GM11168 (cell line): Measurements from ENCODE around the gene RASA3.
"Not testable (repeated sequence)": the region's sequence is repeated elsewhere in the genome, so short reads cannot be mapped to it uniquely, and the experiment has no call there.

ENCODE experiments used
- in situ Hi-C: fragments of 300-500 bp; cut with MboI; formaldehyde crosslinking; loops from one replicate; pipeline ENCODE4 v1.12.0; 2022; ENCODE audit warnings: low sequenced_read_pairs; ENCODE audit not compliant: unreplicated experiment

Gene RASA3

DNA sequence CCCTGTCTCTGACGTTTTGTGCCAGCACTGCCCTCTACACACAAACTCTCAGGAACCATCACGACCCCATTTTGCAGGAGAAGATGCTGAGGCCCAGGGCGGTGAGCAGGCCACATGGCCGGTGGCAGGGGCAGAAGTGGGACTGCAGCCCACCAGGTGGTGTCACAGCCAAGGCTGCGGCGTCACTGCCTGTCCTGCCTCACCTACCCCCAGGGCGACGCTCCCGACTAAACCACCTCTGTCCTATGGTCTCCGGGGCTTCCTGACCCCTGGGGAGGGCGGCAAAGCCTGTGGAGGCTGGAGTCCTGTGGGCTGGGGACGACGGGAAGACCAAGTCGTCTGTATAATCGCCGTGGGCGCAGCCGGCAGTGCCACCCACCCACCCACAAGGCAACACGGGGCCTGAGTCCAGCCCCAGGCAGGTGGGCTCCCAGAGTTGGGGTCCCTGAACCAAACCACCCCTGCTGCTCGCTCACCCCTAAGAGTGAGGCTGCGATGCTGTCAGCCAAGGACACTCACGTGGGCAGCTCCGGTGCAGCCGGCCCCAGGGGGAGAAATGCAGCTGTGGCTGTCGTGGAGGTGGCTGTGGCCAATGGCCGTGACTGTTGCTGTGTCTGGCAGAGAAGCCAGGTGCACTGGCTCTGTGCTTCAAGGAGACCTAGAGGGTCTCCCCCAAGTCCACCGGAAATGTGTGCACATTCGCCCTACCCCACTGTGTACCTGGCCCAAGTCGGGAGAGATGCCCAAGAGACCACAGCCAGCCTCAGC, 29.7 kb downstream of the RASA3 start:
- in situ Hi-C loops, result no loop called here

DNA sequence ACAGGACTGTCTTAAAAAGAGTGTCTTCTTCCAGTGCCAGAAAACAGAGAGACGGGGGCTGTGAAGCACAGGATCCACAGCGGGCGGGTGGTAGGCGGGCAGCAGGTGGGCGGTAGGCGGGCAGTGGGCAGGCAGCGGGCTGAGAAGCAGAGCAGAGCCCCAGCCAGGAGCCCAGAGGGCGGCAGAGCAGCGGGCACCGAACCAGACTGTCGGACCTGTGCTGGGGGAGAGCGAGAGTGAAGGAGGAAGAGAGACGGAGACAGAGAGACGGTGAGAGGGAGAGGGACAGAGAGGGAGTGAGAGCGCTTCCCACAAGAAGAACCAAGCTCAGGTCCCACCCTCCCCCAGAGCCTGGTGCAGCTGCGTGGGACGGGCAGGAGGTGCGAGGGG, 30.3 kb downstream of the RASA3 start:
- in situ Hi-C loops, result no loop called here

DNA sequence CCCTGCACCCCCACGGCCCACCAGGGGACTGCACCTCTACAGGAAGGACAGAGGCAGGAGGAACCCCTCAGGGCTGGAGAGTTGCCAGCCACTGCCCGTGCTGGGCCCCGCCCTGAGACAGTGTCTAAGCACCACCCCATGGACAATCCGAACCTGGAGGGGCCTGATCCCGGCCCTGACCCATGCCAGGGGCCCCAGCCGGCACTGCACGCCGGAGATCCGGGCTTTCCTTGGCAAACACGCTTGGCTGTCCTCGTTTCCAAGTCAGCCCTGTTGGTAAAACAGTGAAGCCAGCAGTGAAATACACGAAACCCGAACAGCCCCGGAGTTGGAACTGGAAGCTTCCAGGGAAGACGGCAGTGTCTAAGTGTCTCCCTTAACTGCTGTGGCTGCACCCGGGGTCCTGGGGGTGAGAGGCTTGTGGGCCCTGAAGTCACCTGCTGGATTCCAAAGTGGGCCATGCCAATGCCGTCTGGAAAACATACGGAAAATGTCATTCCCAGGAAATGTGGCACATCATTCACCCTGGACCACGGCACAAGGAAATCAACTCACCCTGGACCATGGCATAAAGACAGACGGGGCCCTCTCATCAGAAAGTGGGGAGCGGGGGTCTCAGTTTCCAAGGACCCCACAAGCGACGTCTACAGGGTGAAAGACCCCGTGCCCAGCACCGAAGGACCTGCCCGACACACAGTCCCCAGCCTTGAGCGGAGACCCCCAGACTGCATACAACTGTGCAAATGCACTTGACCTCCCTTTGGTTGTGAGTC, 30.9 kb downstream of the RASA3 start:
- in situ Hi-C loops, result no loop called here

DNA sequence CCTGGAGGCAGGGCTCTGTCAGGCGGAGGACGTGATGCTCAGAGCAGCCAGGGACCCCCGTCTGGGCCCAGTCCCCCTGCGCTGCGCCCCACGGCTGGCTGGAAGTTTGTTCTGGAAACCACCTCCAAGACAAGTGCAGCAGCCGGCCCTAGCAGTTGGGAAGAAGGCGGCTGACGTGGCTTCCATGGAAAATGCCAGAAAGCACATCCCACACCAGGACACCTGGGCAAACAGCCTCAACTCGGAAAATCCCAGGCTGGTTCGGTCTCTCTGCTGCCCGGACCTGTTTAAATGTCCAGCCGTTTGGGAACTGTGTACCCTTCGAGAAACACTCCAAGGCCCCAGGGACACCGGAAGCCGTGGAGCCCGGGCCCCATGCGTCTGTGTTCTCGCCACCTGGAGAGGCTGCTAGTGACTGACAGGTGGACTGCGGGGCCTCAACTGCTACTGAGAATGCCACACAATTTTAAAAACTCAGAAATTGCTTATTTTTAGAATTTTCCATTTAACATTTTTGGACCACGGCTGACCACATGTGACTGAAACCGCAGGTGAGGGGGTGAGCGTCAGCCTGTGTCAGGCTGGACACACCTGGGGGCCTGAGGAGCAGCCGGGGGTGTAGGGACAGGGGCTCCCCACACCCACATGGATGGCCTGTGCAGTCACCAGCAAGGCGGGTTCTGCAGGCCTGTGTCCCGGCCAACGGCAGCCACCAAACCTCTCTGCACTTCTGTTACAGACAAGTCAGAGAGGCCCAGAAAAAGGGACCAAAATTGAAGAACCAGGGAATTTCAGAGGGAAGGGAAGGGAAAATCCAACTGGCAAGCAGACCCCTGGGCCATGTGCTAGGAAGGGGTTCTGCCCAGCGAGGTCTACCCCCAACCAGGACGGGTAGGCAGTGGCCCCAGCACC, 31.7 kb downstream of the RASA3 start:
- in situ Hi-C loops, result no loop called here

DNA sequence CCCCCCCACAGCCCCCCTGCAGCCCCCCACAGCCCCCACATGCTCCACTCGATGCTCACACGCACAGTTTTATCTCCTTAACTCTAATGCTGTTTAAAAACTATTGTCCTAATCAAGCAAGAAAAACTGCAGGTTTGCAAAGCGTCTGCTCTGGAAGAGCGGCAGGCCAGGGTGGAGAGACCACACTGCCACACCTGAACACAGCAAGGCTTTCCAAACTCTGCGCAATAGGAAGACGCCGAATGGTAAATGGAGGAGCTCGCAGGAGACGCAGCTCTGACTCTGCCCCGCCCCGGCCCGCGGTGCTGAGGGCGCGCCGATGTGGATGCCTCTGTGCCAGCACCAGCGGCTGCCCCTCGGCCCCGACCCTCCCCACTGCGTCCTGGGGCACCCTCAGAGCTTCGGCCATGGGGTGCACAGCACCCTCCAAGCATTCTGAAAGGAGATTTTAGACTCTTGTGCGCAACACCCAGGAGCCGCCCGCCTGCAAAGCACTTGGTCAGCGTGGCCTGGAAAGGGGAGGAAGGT, 32.4 kb downstream of the RASA3 start:
- in situ Hi-C loops, result no loop called here

DNA sequence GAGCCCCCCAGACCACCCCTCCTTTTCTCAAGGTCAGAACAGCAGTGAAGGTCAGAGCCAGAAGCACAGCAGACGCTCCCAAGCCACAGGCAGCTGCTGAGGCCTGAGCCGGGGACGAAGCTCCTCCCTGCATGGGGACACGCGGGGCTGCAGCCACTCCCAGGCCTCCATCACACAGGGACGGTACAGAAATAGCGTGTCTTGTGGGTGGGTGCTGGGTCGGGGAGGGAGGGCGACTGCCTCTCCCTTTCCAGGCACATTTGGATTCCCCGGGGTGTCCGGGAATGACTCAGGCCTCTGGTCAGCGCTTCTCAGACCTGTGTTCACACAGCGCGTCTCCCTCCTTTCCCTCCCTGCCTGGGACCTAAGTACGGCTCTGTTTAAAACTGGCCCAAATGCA, 33.2 kb downstream of the RASA3 start:
- in situ Hi-C loops, result no loop called here

DNA sequence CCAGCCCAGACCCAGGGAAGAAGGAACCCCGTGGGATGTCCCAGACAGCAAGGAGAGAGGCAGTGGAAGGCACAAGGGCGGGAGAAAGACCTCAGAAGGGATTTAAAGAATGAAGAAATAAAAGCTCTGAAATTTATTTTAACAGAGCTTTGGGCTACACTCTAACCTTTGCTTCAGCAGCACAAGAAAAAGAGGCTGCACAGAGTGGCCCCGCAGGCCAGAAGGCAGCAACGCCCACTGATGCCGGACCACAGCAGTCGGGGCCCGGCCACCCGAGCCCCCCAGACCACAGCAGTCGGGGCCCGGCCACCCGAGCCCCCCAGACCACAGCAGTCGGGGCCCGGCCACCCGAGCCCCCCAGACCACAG, 33.8 kb downstream of the RASA3 start:
- in situ Hi-C loops, result not testable (repeated sequence)

DNA sequence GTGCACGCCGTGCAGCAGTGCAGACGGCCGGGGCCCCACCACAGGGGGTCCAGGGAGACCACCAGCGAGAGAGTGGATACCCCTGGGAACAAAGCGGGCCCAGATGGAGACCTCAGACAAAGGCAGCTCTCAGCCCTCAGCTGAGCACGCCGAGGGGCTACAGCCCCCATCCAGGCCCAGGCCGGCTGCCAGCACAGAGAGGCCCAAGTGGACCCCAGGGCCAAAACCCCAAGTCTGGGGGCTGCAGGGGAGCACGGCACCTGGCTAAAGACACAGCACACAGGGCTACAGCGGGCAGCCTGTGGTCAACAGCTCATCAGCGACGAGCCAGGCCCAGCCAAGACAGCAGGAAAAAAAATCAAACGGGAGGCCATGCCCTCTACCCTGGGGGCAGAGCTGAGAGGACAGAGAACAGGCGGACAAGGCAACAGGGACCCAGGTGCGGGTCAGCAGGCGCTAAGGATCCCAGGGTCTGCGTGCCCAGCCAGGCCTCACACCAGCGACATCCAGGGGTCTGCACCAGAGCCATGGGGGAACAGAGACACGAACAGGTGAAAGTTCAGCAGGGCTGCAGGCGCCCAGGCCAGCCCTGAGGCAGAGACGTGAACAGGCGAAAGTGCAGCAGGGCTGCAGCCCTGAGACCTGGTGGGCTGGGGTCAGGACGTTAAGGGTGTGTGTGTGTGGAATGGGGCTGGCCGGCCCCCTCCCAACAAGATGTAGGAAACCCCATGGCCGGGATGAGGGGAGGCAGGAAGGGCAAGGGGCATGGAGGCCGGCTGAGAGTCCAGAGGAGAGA, 34.3 kb downstream of the RASA3 start:
- in situ Hi-C loops, result no loop called here

DNA sequence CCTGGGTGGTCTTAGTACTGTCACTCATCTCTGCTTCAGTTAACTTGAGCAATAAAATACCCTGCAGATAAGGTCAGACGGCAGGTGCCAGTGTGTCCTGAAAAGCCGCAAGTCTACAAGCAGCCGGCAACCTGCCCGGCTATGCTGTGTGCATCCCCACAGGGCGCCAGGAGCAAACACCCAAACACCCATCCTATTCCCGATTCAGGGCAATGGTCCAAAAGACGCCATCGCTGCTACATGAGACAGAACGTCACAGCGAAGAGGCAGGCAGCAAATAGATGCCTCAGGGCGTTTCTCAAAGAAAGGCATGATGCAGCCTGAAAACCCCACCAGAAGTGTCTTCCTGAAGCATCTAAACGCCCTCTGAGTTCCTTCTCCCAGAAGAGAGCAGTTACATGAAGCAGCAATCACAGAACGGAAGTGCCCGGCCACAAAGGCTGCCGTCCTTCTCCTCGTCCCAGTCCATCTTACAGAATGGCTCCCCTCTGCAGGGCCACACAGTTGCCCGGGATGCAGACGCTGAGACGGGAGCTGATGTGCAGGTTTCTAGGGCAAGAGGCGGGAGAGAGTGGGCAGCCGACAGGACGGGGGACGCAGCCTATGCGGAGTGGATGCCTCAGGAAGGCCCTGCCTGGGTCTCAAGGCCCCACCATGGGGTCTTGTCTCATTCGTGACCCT, 35.1 kb downstream of the RASA3 start:
- in situ Hi-C loops, result no loop called here

DNA sequence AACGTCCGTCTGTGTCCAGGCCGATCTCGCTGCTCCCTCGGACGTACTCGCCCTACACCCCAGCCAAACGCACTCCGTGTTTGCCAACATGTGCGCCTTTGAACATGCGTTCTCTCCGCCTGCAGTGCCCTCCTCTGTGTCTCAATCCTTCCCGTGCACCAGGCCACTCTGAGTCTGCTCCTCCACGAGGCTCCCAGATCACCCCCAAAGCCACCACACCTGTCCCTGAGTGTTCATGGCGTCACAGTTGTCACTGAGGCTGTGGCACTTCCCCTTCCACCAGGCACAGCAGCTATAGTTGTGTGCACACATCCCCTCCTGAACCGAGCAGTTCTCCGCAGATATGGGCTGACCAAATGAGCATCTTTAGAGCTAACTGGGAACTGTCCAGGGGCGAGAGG, 35.6 kb downstream of the RASA3 start:
- in situ Hi-C loops, result no loop called here

DNA sequence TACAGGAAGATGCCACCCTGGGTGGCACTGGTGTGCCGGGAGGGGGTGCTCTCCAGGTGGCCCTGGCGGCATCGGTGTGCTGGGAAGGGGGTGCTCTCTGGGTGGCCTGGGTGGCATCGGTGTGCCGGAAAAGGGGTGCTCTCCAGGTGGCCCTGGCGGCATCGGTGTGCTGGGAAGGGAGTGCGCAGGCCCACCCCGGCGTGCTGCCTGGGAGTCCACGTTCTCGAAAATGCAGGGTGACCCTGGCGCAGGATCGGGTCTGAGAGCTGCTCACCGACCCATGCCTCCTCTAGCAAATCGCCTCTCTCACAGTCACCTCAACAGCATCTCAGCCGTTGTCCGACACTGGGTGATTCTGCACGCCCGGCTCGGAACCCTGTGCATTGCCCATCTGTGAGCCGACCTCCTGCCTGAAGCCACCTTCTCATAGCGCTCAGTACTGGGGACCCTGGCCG, 36.4 kb downstream of the RASA3 start:
- in situ Hi-C loops, result no loop called here

DNA sequence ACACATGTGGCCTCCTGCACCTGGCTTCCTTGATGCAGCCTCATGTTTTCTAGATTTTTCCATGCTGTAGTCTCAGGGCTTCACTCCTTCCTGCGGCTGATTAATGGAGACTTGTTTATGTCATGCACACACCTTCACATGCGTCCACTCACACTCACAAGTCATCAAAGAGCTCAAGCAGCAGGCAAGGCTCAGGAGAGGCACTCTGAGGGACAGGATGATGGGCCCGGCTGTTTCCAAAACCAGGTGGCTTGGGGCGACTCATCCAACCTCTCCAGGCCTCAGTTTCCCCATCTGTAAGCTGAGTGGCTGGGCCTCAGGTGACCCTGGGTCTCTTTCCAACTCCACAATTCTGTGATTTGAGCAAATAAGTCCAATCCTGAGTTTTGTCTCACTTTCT, 36.9 kb downstream of the RASA3 start:
- in situ Hi-C loops, result no loop called here

DNA sequence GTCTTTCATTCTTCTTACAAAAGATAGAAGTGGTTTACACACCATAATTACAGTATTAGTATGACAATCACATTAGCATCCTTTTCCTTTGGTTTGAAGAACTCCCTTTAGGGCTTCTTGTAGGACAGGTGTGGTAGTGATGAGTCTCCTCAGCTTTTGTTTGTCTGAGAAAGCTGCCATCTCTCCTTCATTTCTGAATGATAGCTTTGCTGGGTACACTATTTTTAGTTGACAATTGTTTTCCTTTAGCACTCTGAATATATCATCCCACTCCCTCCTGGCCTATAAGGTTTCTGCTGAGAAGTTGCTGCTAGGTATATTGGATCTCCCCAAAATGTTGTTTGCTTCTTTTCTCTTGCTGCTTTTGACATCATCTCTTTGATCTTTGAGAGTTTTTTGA, 39.3 kb downstream of the RASA3 start:
- in situ Hi-C loops, result no loop called here

DNA sequence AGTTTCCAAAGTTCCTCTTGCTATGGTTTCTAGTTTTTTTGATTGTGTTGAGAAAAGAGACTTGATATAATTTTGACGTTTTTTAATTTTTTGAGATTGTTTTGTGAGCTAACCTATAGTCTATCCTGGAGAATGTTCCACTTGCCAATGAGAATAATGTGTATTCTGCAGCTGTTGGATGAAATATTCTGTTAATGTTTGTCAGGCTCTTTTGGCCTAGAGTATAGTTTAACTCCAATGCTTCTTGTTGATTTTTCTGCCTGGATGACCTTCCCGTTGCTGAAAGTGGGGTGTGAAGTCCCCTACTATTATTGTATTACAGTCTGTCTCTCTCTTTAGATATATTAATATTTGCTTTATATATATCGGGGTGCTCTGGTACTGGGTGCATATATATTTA, 40.0 kb downstream of the RASA3 start:
- in situ Hi-C loops, result no loop called here

DNA sequence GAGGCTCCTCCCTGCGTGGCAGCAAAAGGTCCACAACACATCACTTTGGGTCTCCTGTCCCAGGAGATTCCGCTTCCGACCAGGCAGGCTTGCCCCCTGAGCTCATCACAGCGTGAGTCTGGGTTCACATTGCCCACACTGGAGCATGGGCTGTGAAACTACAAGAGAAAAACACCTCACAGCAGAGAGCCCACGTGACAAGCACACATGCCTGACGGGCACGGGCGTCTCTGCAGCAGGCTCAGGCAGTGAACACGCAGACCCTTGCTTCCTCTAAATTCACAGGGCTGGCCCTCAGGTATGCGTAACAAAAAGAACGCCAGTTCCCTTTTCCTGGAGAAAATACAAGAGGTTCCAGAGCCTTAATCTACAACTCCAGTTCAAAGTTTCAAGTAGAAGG, 41.9 kb downstream of the RASA3 start:
- in situ Hi-C loops, result no loop called here

DNA sequence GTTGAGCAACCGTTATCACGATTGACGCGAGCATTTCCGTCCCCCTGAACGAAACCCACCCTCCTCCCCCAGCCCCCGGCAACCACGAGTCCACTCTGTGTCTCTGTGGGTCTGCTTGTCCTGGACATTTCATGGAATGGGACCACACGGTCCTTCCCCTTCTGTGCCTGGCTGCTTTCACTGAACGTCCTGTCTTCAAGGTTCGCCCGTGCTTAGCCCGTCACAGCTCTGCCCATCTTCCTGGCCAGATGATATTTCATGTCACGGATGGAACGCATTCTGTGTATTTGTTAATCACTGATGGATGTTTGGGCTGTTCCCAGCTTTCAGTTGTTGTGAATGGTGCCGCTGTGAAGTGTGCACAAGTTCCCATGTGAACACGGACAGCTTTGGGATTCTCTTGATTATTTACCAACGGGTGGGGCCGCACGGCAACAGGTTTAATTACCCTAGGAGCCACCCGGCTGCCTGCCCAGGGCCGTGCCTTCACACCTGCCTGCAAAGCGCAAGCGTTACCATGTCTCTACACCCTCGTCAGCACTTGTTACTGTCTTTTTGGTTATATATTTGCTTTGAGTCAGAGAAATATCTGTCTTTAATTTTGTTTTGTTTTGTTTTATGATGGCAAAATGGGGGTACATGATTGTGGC, 42.5 kb downstream of the RASA3 start:
- in situ Hi-C loops, result no loop called here

DNA sequence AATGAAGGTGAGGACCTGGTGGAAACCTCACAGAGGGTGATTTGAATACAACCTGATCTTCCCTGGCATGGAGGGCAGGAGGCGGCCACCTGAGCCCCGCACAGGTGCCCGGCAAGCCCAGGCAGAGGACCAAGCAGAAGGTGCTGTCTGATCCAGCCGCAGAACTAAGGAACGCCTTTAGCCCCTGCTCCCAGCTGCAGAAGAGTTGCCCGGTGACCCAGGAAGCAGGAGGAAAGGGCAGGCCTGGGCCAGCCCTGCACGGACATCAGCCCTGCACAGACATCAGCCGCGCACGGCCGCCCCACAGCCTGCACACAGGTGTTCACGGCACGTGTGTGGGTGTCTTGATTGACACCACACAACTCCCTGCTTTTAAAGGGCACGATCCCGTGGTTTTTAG, 43.1 kb downstream of the RASA3 start:
- in situ Hi-C loops, result no loop called here

DNA sequence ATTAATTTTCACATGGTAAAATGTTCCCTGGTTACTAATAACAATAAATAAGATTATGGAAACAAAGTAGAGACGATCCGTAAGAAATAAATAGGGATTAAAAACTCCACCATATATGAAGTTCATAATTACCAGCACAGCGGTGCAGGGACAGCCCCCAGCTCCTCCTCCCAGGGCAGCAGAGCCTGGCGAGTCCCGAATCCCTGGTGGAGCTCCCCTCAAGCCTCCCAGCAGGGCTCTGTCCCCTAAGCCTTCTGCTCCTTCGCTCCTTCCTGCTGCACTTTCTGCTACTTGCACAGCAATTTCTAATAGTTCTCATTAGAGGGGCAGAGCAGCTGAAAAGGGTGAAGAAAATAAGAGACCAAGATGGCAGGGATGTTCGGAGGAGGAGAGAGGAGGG, 43.6 kb downstream of the RASA3 start:
- in situ Hi-C loops, result no loop called here

DNA sequence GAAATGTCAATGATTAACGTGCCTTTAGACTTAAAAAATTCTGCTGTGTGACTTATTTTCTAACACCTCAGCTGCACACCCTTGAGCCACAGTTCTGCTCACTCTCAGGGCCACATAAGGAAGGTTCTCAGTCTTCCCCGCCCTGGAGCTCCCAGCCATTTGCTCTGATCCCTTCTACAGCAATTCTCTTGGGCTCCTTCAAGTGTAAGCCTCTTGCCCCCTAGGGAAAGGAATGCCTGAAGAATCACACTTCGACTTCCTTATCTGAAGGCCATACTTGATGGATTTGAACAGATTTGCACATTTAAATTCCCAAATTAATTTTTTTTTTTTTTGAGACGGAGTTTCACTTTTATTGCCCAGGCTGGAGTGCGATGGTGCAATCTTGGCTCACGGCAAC, 44.2 kb downstream of the RASA3 start:
- in situ Hi-C loops, result no loop called here
